ENCODE data around the gene HYAL1.
A peak's percentile ranks its signal among the peaks of the same experiment; 100 is the strongest.

HYAL1 gene

GRCh38 chr3:50333744-50334328, 30.5 kb upstream of the HYAL1 start:
- DNase-seq (ENCODE audit: insufficient read length, low spot score), result no peak
- TF ChIP-seq CTCF (IDR thresholded peaks at IDR 0.05; ENCODE audit: insufficient read depth, missing control alignments), result no peak
- no peak for FAIRE-seq

- DNase-seq (ENCODE audit: insufficient read length, low spot score), result no peak
Observed at GRCh38 chr3:50331364-50331907, 28.1 kb upstream of the HYAL1 start.

GRCh38 chr3:50330330-50330729, 27.0 kb upstream of the HYAL1 start:
- DNase-seq (ENCODE audit: insufficient read length, low spot score), result no peak
- FAIRE-seq, result no peak
- TF ChIP-seq CTCF (IDR thresholded peaks at IDR 0.05; ENCODE audit: insufficient read depth, missing control alignments), result no peak

More at GRCh38 chr3:50331364-50331907, 28.1 kb upstream of the HYAL1 start:
- TF ChIP-seq CTCF (IDR thresholded peaks at IDR 0.05; ENCODE audit: insufficient read depth, missing control alignments), result no peak
- no peak for FAIRE-seq

- FAIRE-seq (no peak), DNase-seq (ENCODE audit: insufficient read length, low spot score) (peak; percentile 100)
- no peak for TF ChIP-seq CTCF (IDR thresholded peaks at IDR 0.05; ENCODE audit: insufficient read depth, missing control alignments)
Observed at GRCh38 chr3:50327943-50328691, 24.7 kb upstream of the HYAL1 start, which contains the start of gene TUSC2. TUSC2 (minus strand) TSS chr3:50328223; CDS start chr3:50328099, 124 bp downstream.

- DNase-seq (ENCODE audit: insufficient read length, low spot score), result no peak
- FAIRE-seq, result no peak
- no peak for TF ChIP-seq CTCF (IDR thresholded peaks at IDR 0.05; ENCODE audit: insufficient read depth, missing control alignments)
Observed at GRCh38 chr3:50327129-50327528, 23.8 kb upstream of the HYAL1 start.

GRCh38 chr3:50326182-50326541, 22.8 kb upstream of the HYAL1 start:
- DNase-seq (ENCODE audit: insufficient read length, low spot score) (no peak), FAIRE-seq (no peak)
- no peak for TF ChIP-seq CTCF (IDR thresholded peaks at IDR 0.05; ENCODE audit: insufficient read depth, missing control alignments)

All from D721Med (cell line).